Osteoblast (primary cell): Measurements from ENCODE around the gene DENND1A. TPM values are rescaled to one million over a fixed set of nuclear protein-coding genes. Genes with fewer than 3 reads are reported as not detected.

Experiments
- DNase-seq: peaks from one replicate; pipeline ENCODE4 v3.0.0; 2011; ENCODE audit warnings: low spot score, mixed read lengths; ENCODE audit not compliant: insufficient read length; ENCODE audit errors: missing footprints
- H2AFZ ChIP-seq: 2 replicates; pipeline ENCODE4 v1.6.0; 2011; ENCODE audit warnings: mild to moderate bottlenecking, low read length
- H3K27ac ChIP-seq: 2 replicates; pipeline ENCODE4 v1.5.1; 2011; ENCODE audit warnings: mild to moderate bottlenecking, low read depth, low read length, moderate library complexity
- H3K27me3 ChIP-seq: 2 replicates; pipeline ENCODE4 v1.6.0; 2012; ENCODE audit warnings: mild to moderate bottlenecking, control low read depth, inconsistent platforms, low read length, moderate library complexity; ENCODE audit not compliant: insufficient read depth
- H3K36me3 ChIP-seq: 2 replicates; pipeline ENCODE4 v1.5.1; 2011; ENCODE audit warnings: mild to moderate bottlenecking, low read length, control low read depth, moderate library complexity; ENCODE audit not compliant: insufficient read depth
- H3K4me1 ChIP-seq: 2 replicates; pipeline ENCODE4 v1.5.1; 2011; ENCODE audit warnings: mild to moderate bottlenecking, low read length, control low read depth, moderate library complexity; ENCODE audit not compliant: insufficient read depth
- H3K4me2 ChIP-seq: 2 replicates; pipeline ENCODE4 v1.6.0; 2011; ENCODE audit warnings: mild to moderate bottlenecking, low read length; ENCODE audit not compliant: insufficient read depth
- H3K4me3 ChIP-seq: fragments of 200-600 bp; sonication (generic); 3 replicates; pipeline ENCODE4 v1.5.1; 2012; ENCODE audit warnings: mild to moderate bottlenecking, low read length, inconsistent platforms; ENCODE audit not compliant: insufficient read depth
- H3K79me2 ChIP-seq: 2 replicates; pipeline ENCODE4 v1.6.0; 2012; ENCODE audit warnings: mild to moderate bottlenecking, low read length, control low read depth, inconsistent platforms; ENCODE audit not compliant: insufficient read depth
- H3K9me3 ChIP-seq: 2 replicates; pipeline ENCODE4 v1.5.1; 2011; ENCODE audit warnings: low read depth, low read length, control low read depth
- H4K20me1 ChIP-seq: 2 replicates; pipeline ENCODE4 v1.6.0; 2012; ENCODE audit warnings: mild to moderate bottlenecking, low read length, control low read depth; ENCODE audit not compliant: insufficient read depth
- CTCF ChIP-seq: IDR thresholded peaks from 2 replicates; pipeline ENCODE4 v1.5.1; 2011; ENCODE audit warnings: mild to moderate bottlenecking, low read depth, low read length, moderate library complexity; ENCODE audit errors: extremely low read depth
- total RNA-seq: library from RNA; depleted of rRNA; stranded (reverse); fragments of >200 nt; gene quantifications from 2 replicates; pipeline ENCODE4 v1.2.3, GENCODE V29; 2012

DENND1A gene
- total RNA-seq, 1 donor, result 14.1 TPM

GRCh38 chr9:123607479-123607878 is 322.4 kb downstream of the DENND1A start:
- H2AFZ ChIP-seq, result no peak overlapping the region
- H3K9me3 ChIP-seq, result no peaks in the 10 kb centered on the region
- H3K36me3 ChIP-seq, result no peaks in the 10 kb centered on the region
- no peaks in the 10 kb centered on the region for H3K4me1 ChIP-seq
- TF ChIP-seq CTCF, result no peak
- no peak overlapping the region for H3K27ac ChIP-seq
- H3K4me3 ChIP-seq, result no peak overlapping the region
- DNase-seq, result no peak
- H3K4me2 ChIP-seq, result no peak overlapping the region
- H3K79me2 ChIP-seq, result no peaks in the 10 kb centered on the region
- no peaks in the 10 kb centered on the region for H3K27me3 ChIP-seq
- peaks cover 4% of the 10 kb centered on the region for H4K20me1 ChIP-seq

DNA sequence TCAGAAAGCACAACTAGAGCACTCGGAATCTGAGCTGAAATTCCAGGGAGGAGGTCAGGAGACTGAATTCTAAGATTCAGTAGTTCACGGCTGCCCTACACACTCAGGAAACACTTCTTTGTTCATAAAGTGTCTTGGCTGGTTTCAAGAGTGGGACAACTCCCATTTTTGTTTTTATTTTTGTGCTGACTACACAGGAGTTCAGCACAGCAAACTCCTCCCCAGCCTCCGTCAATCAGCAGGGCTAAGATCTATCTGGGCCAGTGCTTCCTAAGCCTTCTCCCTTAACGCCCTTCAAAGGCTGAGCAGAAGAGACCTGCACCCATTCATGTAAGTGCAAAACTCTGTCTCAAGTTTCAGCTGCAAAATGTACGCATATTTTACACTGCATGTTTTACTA is 323.8 kb downstream of the DENND1A start:
- H3K27ac ChIP-seq, result no peak overlapping the region
- TF ChIP-seq CTCF, result no peak
- no peaks in the 10 kb centered on the region for H3K4me1 ChIP-seq
- no peaks in the 10 kb centered on the region for H3K9me3 ChIP-seq
- H2AFZ ChIP-seq, result no peak overlapping the region
- no peaks in the 10 kb centered on the region for H3K36me3 ChIP-seq
- H3K4me2 ChIP-seq, result no peak overlapping the region
- H3K27me3 ChIP-seq, result no peaks in the 10 kb centered on the region
- no peak for DNase-seq
- no peaks in the 10 kb centered on the region for H3K79me2 ChIP-seq
- H4K20me1 ChIP-seq, result peaks cover 4% of the 10 kb centered on the region
- H3K4me3 ChIP-seq, result no peak overlapping the region

DNA sequence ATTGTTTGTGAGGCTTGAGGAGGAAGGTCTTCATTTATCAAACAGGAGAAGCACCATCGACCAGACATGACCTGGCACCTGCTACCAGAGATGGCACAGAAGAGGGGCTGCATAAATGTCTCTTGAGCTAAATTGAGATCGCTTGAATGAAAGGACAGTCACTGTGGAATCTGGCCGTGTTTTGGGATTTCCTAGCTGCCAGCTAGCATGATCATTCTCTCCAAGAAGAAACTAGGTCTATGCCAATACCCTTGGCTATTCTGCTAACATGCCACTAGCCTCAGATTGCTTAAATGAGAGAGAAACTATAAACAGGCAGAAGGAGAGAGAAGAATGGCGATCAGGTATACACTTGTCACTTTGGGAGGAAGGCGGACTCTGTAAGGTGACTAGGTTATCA is 324.6 kb downstream of the DENND1A start:
- H3K9me3 ChIP-seq, result no peaks in the 10 kb centered on the region
- H3K36me3 ChIP-seq, result no peaks in the 10 kb centered on the region
- no peak overlapping the region for H2AFZ ChIP-seq
- H3K27me3 ChIP-seq, result no peaks in the 10 kb centered on the region
- H3K4me3 ChIP-seq, result no peak overlapping the region
- H3K79me2 ChIP-seq, result no peaks in the 10 kb centered on the region
- no peak overlapping the region for H3K27ac ChIP-seq
- H3K4me2 ChIP-seq, result no peak overlapping the region
- TF ChIP-seq CTCF, result no peak
- no peak for DNase-seq
- peaks cover 4% of the 10 kb centered on the region for H4K20me1 ChIP-seq
- no peaks in the 10 kb centered on the region for H3K4me1 ChIP-seq

GRCh38 chr9:123604861-123605260 is 325.1 kb downstream of the DENND1A start:
- Histone ChIP-seq H3K27ac (no peak overlapping the region), H3K79me2 (no peaks in the 10 kb centered on the region), H3K9me3 (no peaks in the 10 kb centered on the region), H3K27me3 (no peaks in the 10 kb centered on the region), H3K4me2 (no peak overlapping the region), H3K36me3 (no peaks in the 10 kb centered on the region), H3K4me3 (no peak overlapping the region), H2AFZ (no peak overlapping the region), H3K4me1 (no peaks in the 10 kb centered on the region), H4K20me1 (peaks cover 4% of the 10 kb centered on the region)
- TF ChIP-seq CTCF, result no peak
- DNase-seq, result no peak
